ENCODE measurements around the gene NHEJ1. TPM values are rescaled to one million over a fixed set of nuclear protein-coding genes. Genes with fewer than 3 reads are reported as not detected.
A peak's percentile ranks its signal among the peaks of the same experiment; 100 is the strongest.

The NHEJ1 gene
- total and polyA plus RNA-seq, 5 experiments from 2014 or later = 16.6 to 29.1 (median 20.1) TPM

- no peak overlapping the region for H3K27ac Mint-ChIP-seq
- no peak overlapping the region for H3K4me3 Mint-ChIP-seq
- H3K36me3 Mint-ChIP-seq = peaks cover 0 to 35% (median 12%) of the 10 kb centered on the region in 3 donors
- H3K27me3 Mint-ChIP-seq = no peaks in the 10 kb centered on the region
- POLR2A ChIA-PET = no interaction called here
- ATAC-seq (no peak), DNase-seq (no peak)
- H3K9me3 Mint-ChIP-seq = no peaks in the 10 kb centered on the region
- peaks cover 22 to 43% (median 23%) of the 10 kb centered on the region in 4 donors for H3K4me1 Mint-ChIP-seq
These were observed 33.5 kb downstream of the NHEJ1 start for GRCh38 chr2:219127037-219127635.

GRCh38 chr2:219126555-219126954, 34.1 kb downstream of the NHEJ1 start:
- Mint-ChIP-seq H3K27ac (no peak overlapping the region), H3K36me3 (peaks cover 0 to 35% (median 12%) of the 10 kb centered on the region in 3 donors), H3K4me3 (no peak overlapping the region), H3K4me1 (peaks cover 22 to 43% (median 23%) of the 10 kb centered on the region in 4 donors), H3K27me3 (no peaks in the 10 kb centered on the region), H3K9me3 (no peaks in the 10 kb centered on the region)
- ATAC-seq = no peak
- POLR2A ChIA-PET = no interaction called here
- no peak for DNase-seq

DNA sequence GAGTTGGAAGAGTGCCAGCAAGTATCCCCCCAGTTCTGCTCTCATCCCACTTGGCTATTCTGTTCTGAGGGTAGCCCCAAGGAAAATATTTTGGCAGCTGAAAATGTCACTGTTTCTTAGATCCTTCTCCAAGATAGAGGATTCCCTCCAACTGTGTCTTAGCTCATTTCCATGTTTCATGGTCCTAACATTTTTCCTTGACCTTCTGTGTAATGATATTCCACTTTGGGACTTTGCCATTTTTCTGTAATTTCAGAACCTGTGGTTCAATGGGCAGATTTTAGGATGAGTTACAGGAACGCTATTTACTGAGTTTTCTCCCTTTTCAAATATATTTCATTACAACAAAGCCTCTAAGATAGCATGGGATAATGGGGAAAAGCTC, 34.7 kb downstream of the NHEJ1 start:
- Mint-ChIP-seq H3K4me3 (no peak overlapping the region), H3K4me1 (peaks cover 22 to 43% (median 23%) of the 10 kb centered on the region in 4 donors), H3K9me3 (no peaks in the 10 kb centered on the region), H3K27me3 (no peaks in the 10 kb centered on the region), H3K36me3 (peaks cover 0 to 33% (median 10%) of the 10 kb centered on the region in 3 donors), H3K27ac (no peak overlapping the region)
- ATAC-seq = no peak
- POLR2A ChIA-PET = no interaction called here
- DNase-seq = no peak

GRCh38 chr2:219125225-219125885, 35.3 kb downstream of the NHEJ1 start:
- H3K4me1 Mint-ChIP-seq = peaks cover 22 to 43% (median 23%) of the 10 kb centered on the region in 4 donors
- DNase-seq = no peak
- POLR2A ChIA-PET = no interaction called here
- H3K27me3 Mint-ChIP-seq = no peaks in the 10 kb centered on the region
- peak overlapping the region in 5 of 10 donors; percentile 31 to 63 (median 40) for H3K27ac Mint-ChIP-seq
- H3K9me3 Mint-ChIP-seq = no peaks in the 10 kb centered on the region
- peaks cover 0 to 28% (median 10%) of the 10 kb centered on the region in 3 donors for H3K36me3 Mint-ChIP-seq
- H3K4me3 Mint-ChIP-seq = peak overlapping the region in 1 of 10 donors; percentile 23
- ATAC-seq = no peak

DNA sequence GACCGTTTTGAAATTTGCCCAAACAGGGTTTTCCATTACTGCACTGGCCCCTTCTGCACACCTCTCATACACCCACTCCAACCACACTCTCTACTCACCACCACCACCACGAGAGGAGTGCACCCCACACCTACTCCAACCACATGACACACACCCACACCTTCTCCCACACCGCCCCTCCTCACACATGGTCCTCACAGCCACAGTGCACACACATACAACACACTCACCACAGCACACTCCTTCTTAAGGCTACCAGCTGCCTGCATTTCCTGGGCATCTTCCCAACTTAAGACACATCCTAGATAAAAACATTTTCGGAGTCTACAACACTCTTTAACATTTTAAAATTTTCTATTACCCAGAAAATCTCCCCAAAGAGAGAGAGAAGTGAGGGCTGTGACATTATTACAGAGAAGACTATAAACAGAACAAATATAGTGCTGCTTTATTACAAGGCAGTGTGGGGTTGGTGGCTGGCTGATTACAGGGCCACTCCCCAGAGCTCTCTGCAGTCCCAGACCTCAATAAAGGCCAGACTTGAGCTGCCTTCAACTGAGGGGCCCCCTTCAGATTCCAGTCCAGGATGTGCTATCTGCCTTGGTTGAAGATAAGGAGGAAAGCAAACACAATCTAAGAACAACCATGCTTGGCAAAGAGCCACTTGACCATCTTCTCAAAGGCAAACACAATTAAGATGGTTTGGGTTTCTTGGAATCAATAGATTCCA, 36.1 kb downstream of the NHEJ1 start:
- DNase-seq (peak in 1 of 10 donors; percentile 18), ATAC-seq (peak in 1 of 2 donors; percentile 75)
- Mint-ChIP-seq H3K27me3 (no peaks in the 10 kb centered on the region), H3K4me3 (peak overlapping the region in 2 of 10 donors; percentile 17 to 23), H3K36me3 (peaks cover 0 to 25% (median 10%) of the 10 kb centered on the region in 3 donors), H3K9me3 (no peaks in the 10 kb centered on the region), H3K27ac (peak overlapping the region in 5 of 10 donors; percentile 11 to 84 (median 33)), H3K4me1 (peaks cover 21 to 43% (median 22%) of the 10 kb centered on the region in 4 donors)
- POLR2A ChIA-PET = no interaction called here

DNA sequence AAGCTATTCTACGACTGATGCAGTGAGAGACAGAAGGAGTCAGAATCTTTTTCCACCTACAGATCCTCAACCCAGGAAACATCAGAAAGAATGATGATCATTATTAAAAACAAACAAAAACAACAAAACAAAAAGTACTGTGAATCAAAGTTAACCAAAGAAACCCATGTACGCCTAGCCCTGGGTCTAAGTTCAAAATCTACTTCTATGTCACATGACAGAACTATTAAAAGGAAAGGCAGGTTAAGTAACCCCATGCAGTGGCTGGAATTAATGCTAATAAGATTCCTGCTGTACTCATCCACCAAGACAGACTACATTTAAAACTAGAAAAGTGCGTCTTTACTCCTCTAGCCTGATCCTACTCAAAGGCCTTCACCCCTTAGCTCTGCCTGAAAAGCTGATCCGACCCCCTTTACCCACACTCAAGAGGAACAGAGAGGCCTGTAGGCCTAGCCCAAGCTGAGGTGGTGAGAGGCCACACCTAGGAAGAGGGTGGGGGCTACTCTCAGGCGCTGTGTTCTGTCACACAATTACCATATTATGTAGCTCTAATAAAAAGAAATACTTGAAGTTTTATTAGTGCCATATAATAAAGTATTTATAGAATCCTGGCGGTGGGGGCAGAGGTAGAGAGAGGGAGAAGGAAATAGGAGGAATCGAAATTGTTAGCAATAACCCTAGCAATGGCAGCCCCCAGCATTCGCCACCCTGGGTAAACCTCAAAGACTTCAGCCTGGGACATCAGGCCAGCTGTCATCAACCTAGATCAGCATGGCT, 37.1 kb downstream of the NHEJ1 start:
- peaks cover 20 to 38% (median 22%) of the 10 kb centered on the region in 4 donors for H3K4me1 Mint-ChIP-seq
- H3K36me3 Mint-ChIP-seq = peaks cover 0 to 25% (median 10%) of the 10 kb centered on the region in 3 donors
- H3K4me3 Mint-ChIP-seq = no peak overlapping the region
- POLR2A ChIA-PET = interaction anchor here (0.5 kb wide), 1 partner anchor 28 kb away, joined by 3 read pairs; no protein-coding TSS in a partner anchor
- H3K27me3 Mint-ChIP-seq = no peaks in the 10 kb centered on the region
- no peak for ATAC-seq
- peak overlapping the region in 4 of 10 donors; percentile 11 to 69 (median 19) for H3K27ac Mint-ChIP-seq
- no peak for DNase-seq
- no peaks in the 10 kb centered on the region for H3K9me3 Mint-ChIP-seq

DNA sequence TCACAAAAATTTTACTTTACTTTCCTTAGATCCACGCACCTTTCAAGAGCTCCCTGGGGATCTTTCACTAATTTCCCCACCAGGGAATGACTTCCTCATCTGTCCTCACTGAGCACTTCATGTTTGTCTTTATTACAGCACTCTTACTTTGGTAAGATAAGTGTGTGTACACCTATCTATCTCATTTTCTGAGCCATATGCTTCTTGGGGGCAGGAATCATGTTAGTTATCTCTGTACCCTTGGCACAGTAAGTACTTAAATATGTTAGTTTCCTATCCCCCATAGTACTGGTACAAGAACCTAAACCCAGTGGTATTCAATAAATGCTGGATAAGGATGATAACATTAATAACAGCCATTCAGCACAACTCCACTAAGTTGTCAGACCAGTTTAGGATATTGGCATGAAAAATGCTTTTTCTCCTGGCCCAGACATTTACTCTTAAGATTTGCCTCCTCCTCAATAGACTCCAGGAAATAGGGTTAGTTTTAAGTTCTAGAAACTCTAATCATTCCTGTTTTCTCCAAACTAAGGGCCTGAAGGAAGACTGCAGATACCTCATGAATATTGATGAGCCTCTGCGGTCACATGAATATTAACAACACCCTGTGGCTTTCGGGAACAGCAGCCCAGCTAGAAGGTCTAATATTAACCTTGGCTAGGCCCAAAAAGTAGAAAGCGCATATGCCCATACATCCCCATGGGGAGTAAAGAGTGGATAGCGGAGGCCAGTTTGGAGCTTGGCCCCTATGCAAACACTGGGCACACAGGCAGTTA, 38.2 kb downstream of the NHEJ1 start:
- POLR2A ChIA-PET = no interaction called here
- H3K36me3 Mint-ChIP-seq = peaks cover 0 to 24% (median 5%) of the 10 kb centered on the region in 3 donors
- peaks cover 19 to 33% (median 22%) of the 10 kb centered on the region in 4 donors for H3K4me1 Mint-ChIP-seq
- no peaks in the 10 kb centered on the region for H3K27me3 Mint-ChIP-seq
- H3K4me3 Mint-ChIP-seq = no peak overlapping the region
- no peak for DNase-seq
- ATAC-seq = no peak
- H3K27ac Mint-ChIP-seq = no peak overlapping the region
- H3K9me3 Mint-ChIP-seq = no peaks in the 10 kb centered on the region

- no peaks in the 10 kb centered on the region for H3K9me3 Mint-ChIP-seq
- H3K27ac Mint-ChIP-seq = no peak overlapping the region
- peaks cover 12 to 17% (median 13%) of the 10 kb centered on the region in 4 donors for H3K4me1 Mint-ChIP-seq
- peaks cover 0 to 15% (median 0%) of the 10 kb centered on the region in 3 donors for H3K36me3 Mint-ChIP-seq
- ATAC-seq (no peak), DNase-seq (no peak)
- POLR2A ChIA-PET = interaction anchor here (1.2 kb wide), 1 partner anchor 12 kb away, joined by 3 read pairs; no protein-coding TSS in a partner anchor
- no peaks in the 10 kb centered on the region for H3K27me3 Mint-ChIP-seq
- no peak overlapping the region for H3K4me3 Mint-ChIP-seq
These were observed 40.5 kb downstream of the NHEJ1 start for GRCh38 chr2:219120082-219120481.

DNA sequence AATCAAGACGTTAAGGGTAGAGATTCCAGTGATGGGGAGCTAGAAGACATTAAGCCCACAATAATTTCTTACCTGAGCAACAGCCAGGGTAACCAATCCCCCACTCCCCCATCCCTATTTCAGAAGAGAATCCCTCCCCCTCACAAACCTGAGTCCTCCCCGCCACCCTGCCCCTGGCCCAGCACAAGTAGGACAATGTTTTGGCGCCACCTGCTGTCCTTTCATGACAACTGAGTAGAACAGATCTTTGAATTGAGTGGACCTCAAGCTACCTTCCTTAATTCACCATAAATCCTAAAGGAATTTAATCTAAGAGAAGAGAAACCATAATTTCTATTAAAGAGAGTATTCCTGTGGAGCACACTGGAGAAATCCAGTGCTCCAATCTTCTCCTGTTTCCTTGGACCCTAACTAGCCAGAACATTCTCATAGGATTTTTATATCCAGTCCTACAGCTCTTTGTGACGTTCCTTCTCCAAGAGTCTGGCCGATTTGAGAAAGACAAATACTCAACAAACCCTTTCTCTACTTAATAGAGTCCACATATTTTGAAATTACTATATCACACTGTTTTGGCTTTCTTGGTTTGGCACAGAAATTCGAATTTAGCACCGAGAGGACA, 41.1 kb downstream of the NHEJ1 start:
- Mint-ChIP-seq H3K36me3 (peaks cover 0 to 18% (median 0%) of the 10 kb centered on the region in 3 donors), H3K4me1 (peaks cover 8 to 16% (median 12%) of the 10 kb centered on the region in 4 donors), H3K4me3 (no peak overlapping the region), H3K27ac (no peak overlapping the region), H3K9me3 (no peaks in the 10 kb centered on the region), H3K27me3 (no peaks in the 10 kb centered on the region)
- DNase-seq (peak; percentile 12 to 73 (median 50)), ATAC-seq (peak in 1 of 2 donors; percentile 58)
- POLR2A ChIA-PET = interaction anchor here (1.2 kb wide), 1 partner anchor 13 kb away, joined by 3 read pairs; no protein-coding TSS in a partner anchor

GRCh38 chr2:219118504-219118903, 42.1 kb downstream of the NHEJ1 start:
- H3K4me3 Mint-ChIP-seq = no peak overlapping the region
- no peak for DNase-seq
- no peaks in the 10 kb centered on the region for H3K27me3 Mint-ChIP-seq
- H3K4me1 Mint-ChIP-seq = peaks cover 0 to 17% (median 6%) of the 10 kb centered on the region in 4 donors
- no peak overlapping the region for H3K27ac Mint-ChIP-seq
- H3K36me3 Mint-ChIP-seq = peaks cover 0 to 20% (median 2%) of the 10 kb centered on the region in 3 donors
- no peaks in the 10 kb centered on the region for H3K9me3 Mint-ChIP-seq
- POLR2A ChIA-PET = no interaction called here
- no peak for ATAC-seq

Data from naive thymus-derived CD8-positive, alpha-beta T cell (primary cell).